H1 (cell line): Measurements from ENCODE around the gene GRIA2. TPM values are rescaled to one million over a fixed set of nuclear protein-coding genes. Genes with fewer than 3 reads are reported as not detected.

Experiments used
- CTCF ChIA-PET: fragments of 300-600 bp; sonication (Branson Sonifier 250); formaldehyde crosslinking; loops from one replicate; lab custom pipeline; 2021; ENCODE audit not compliant: partially characterized antibody; lab: Charles Lee
- POLR2A ChIA-PET: fragments of 300-600 bp; sonication (Branson Sonifier 250); formaldehyde crosslinking; loops from one replicate; lab custom pipeline; 2021; ENCODE audit warnings: inconsistent platforms; ENCODE audit not compliant: partially characterized antibody; lab: Charles Lee
- DNase-seq, 2 experiments: peaks; one replicate each; pipeline versions ENCODE4 v3.0.0 to v3.0.0-alpha.2; 2010 to 2022; ENCODE audit warnings: low spot score in 2 of 2, low read depth in 1 of 2, mixed read lengths in 1 of 2
- FAIRE-seq: peaks from 2 replicates; lab custom pipeline; 2011; peaks lifted over from hg19 to GRCh38; lab: Jason Lieb, UNC
- H2AFZ ChIP-seq: 2 replicates; pipeline ENCODE4 v1.8.1; 2012; ENCODE audit warnings: low read length, inconsistent platforms
- H2AK5ac ChIP-seq: 2 replicates; pipeline ENCODE4 v1.6.1; 2013; ENCODE audit warnings: low read depth, low read length
- H2BK120ac ChIP-seq: replicated peaks from 2 replicates; pipeline ENCODE3; 2013; ENCODE audit warnings: low read depth, low read length, inconsistent platforms
- H2BK12ac ChIP-seq: 2 replicates; pipeline ENCODE4 v1.6.1; 2013; ENCODE audit warnings: low read depth, low read length
- H2BK15ac ChIP-seq: 2 replicates; pipeline ENCODE4 v1.6.1; 2013; ENCODE audit warnings: low read length
- H2BK20ac ChIP-seq: 2 replicates; pipeline ENCODE4 v1.6.1; 2013; ENCODE audit warnings: low read length
- H2BK5ac ChIP-seq: 2 replicates; pipeline ENCODE4 v1.6.1; 2013; ENCODE audit warnings: low read depth, low read length
- H3K14ac ChIP-seq: 2 replicates; pipeline ENCODE4 v1.6.1; 2013; ENCODE audit warnings: inconsistent platforms; ENCODE audit not compliant: insufficient read length
- H3K18ac ChIP-seq: 2 replicates; pipeline ENCODE4 v1.6.1; 2013; ENCODE audit warnings: low read length; ENCODE audit errors: extremely low read depth
- H3K23ac ChIP-seq: 2 replicates; pipeline ENCODE4 v1.6.1; 2013; ENCODE audit warnings: inconsistent platforms; ENCODE audit not compliant: insufficient read length
- H3K23me2 ChIP-seq: 2 replicates; pipeline ENCODE4 v1.6.1; 2013; ENCODE audit warnings: low read depth, low read length
- H3K27ac ChIP-seq: 2 replicates; pipeline ENCODE4 v1.6.1; 2011; ENCODE audit warnings: low read depth, low read length, inconsistent platforms
- H3K27me3 ChIP-seq, 4 experiments: replicated peaks in 1 of 4; 1 replicate in 1 of 4; 2 replicates in 3 of 4; pipeline versions ENCODE4 v1.6.1 to v1.8.1; 2011 to 2013; ENCODE audit warnings: low read length in 3 of 4, mild to moderate bottlenecking in 3 of 4, inconsistent platforms in 2 of 4, mixed read lengths in 2 of 4, moderate library complexity in 1 of 4; ENCODE audit not compliant: control insufficient read depth in 3 of 4, insufficient read depth in 3 of 4; ENCODE audit errors: extremely low read depth in 1 of 4
- H3K36me3 ChIP-seq, 4 experiments: 2 replicates each; pipeline versions ENCODE4 v1.6.1 to v1.8.1; 2011 to 2013; ENCODE audit warnings: mild to moderate bottlenecking in 4 of 4, low read length in 3 of 4, moderate library complexity in 2 of 4, control low read depth in 1 of 4, inconsistent platforms in 1 of 4; ENCODE audit not compliant: insufficient read depth in 4 of 4, control insufficient read depth in 2 of 4
- H3K4ac ChIP-seq: replicated peaks from 2 replicates; pipeline ENCODE3; 2013; ENCODE audit warnings: low read length, low read depth, mixed read lengths, inconsistent platforms; ENCODE audit not compliant: insufficient read length
- H3K4me1 ChIP-seq, 4 experiments: replicated peaks in 1 of 4; 1 replicate in 1 of 4; 2 replicates in 3 of 4; pipeline versions ENCODE4 v1.6.1 to v1.8.1; 2011 to 2013; ENCODE audit warnings: low read length in 3 of 4, inconsistent platforms in 2 of 4, mixed read lengths in 1 of 4; ENCODE audit not compliant: insufficient read depth in 4 of 4, control insufficient read depth in 3 of 4
- H3K4me2 ChIP-seq, 2 experiments: 2 replicates each; pipeline versions ENCODE4 v1.6.1 to v1.8.1; 2011 to 2013; ENCODE audit warnings: low read depth in 2 of 2, low read length in 2 of 2, control low read depth in 1 of 2, inconsistent platforms in 1 of 2, mild to moderate bottlenecking in 1 of 2; ENCODE audit not compliant: insufficient read depth in 1 of 2
- H3K4me3 ChIP-seq, 4 experiments: fragments of 200-600, 300-600 bp in 1 of 4; sonication (generic), shearing (Covaris generic), sonication (Bioruptor Twin) in 1 of 4; 2 replicates each; pipeline versions ENCODE4 v1.5.1 to v1.8.1; 2011 to 2016; ENCODE audit warnings: low read length in 4 of 4, low read depth in 3 of 4, control low read depth in 2 of 4, inconsistent platforms in 2 of 4, mild to moderate bottlenecking in 2 of 4, mixed read lengths in 1 of 4, moderate library complexity in 1 of 4; ENCODE audit not compliant: insufficient read depth in 2 of 4; ENCODE audit errors: extremely low read depth in 1 of 4
- H3K56ac ChIP-seq: replicated peaks from 2 replicates; pipeline ENCODE3; 2013; ENCODE audit warnings: low read depth, mild to moderate bottlenecking, mixed read lengths, low read length, inconsistent platforms; ENCODE audit not compliant: insufficient read length
- H3K79me1 ChIP-seq: 2 replicates; pipeline ENCODE4 v1.6.1; 2013; ENCODE audit warnings: low read depth, low read length, control low read depth
- H3K79me2 ChIP-seq, 2 experiments: 2 replicates each; pipeline versions ENCODE4 v1.6.1 to v1.8.1; 2012 to 2013; ENCODE audit warnings: low read length in 2 of 2, mild to moderate bottlenecking in 2 of 2, inconsistent platforms in 1 of 2; ENCODE audit not compliant: insufficient read depth in 2 of 2, control insufficient read depth in 1 of 2
- H3K9ac ChIP-seq, 4 experiments: replicated peaks in 1 of 4; 1 replicate in 1 of 4; 2 replicates in 3 of 4; pipeline versions ENCODE4 v1.6.1 to v1.8.1; 2011 to 2013; ENCODE audit warnings: low read depth in 3 of 4, low read length in 3 of 4, control low read depth in 2 of 4, mild to moderate bottlenecking in 2 of 4, moderate library complexity in 2 of 4, inconsistent platforms in 1 of 4; ENCODE audit errors: extremely low read depth in 1 of 4
- H3K9me3 ChIP-seq, 2 experiments: 2 replicates each; pipeline versions ENCODE4 v1.6.1 to v1.8.1; 2012 to 2013; ENCODE audit warnings: mild to moderate bottlenecking in 2 of 2, moderate library complexity in 2 of 2, control low read depth in 1 of 2, inconsistent platforms in 1 of 2, low read depth in 1 of 2, low read length in 1 of 2, mixed read lengths in 1 of 2; ENCODE audit not compliant: insufficient read depth in 2 of 2
- H4K20me1 ChIP-seq, 2 experiments: replicated peaks in 1 of 2; 2 replicates each; pipeline versions ENCODE3 to v1.8.1; 2011 to 2013; ENCODE audit warnings: inconsistent platforms in 2 of 2, low read length in 2 of 2, mild to moderate bottlenecking in 1 of 2; ENCODE audit not compliant: insufficient read depth in 2 of 2, control insufficient read depth in 1 of 2
- H4K5ac ChIP-seq: 2 replicates; pipeline ENCODE4 v1.6.1; 2013; ENCODE audit warnings: low read length, low read depth, mixed read lengths, inconsistent platforms; ENCODE audit not compliant: insufficient read length
- H4K8ac ChIP-seq: 2 replicates; pipeline ENCODE4 v1.8.0; 2013; ENCODE audit warnings: mild to moderate bottlenecking, moderate library complexity, low read length, inconsistent platforms; ENCODE audit not compliant: insufficient read depth; ENCODE audit errors: extremely low read depth
- H4K91ac ChIP-seq: replicated peaks from 2 replicates; pipeline ENCODE3; 2013; ENCODE audit warnings: low read length, mixed read lengths, inconsistent platforms; ENCODE audit not compliant: insufficient read length
- BCL11A ChIP-seq, 2 experiments: IDR thresholded peaks; one replicate each; pipeline ENCODE4 v1.6.1; 2011; ENCODE audit warnings: low read depth in 2 of 2, low read length in 2 of 2, mild to moderate bottlenecking in 2 of 2
- BRCA1 ChIP-seq: IDR thresholded peaks from 2 replicates; pipeline ENCODE4 v1.6.1; 2012; ENCODE audit warnings: low read depth, low read length, improper control_type of control experiment
- CTBP2 ChIP-seq: IDR thresholded peaks from 2 replicates; pipeline ENCODE4 v1.7.0; 2011; ENCODE audit warnings: borderline replicate concordance, mild to moderate bottlenecking, moderate library complexity, mixed read lengths, low read length; ENCODE audit not compliant: insufficient read depth, insufficient read length
- CTCF ChIP-seq, 3 experiments: IDR thresholded peaks; 1 replicate in 2 of 3; 2 replicates in 1 of 3; pipeline versions ENCODE4 v1.5.1 to v1.6.1; 2011; ENCODE audit warnings: low read length in 3 of 3, mild to moderate bottlenecking in 3 of 3, inconsistent platforms in 2 of 3, low read depth in 1 of 3, moderate library complexity in 1 of 3; ENCODE audit not compliant: insufficient read depth in 1 of 3; ENCODE audit errors: control extremely low read depth in 1 of 3
- EGR1 ChIP-seq: IDR thresholded peaks from 2 replicates; pipeline ENCODE4 v1.6.1; 2011; ENCODE audit warnings: low read depth, low read length, borderline replicate concordance
- EP300 ChIP-seq, 2 experiments: IDR thresholded peaks; 1 replicate in 1 of 2; 2 replicates in 1 of 2; pipeline ENCODE4 v1.6.1; 2011 to 2012; ENCODE audit warnings: low read depth in 2 of 2, low read length in 2 of 2, mild to moderate bottlenecking in 2 of 2, borderline replicate concordance in 1 of 2, inconsistent platforms in 1 of 2, moderate library complexity in 1 of 2
- EZH2 ChIP-seq: fragments of 200-600 bp; sonication (generic); IDR thresholded peaks from 2 replicates; pipeline ENCODE4 v1.7.1; 2012; ENCODE audit warnings: low read depth, mild to moderate bottlenecking, moderate library complexity, low read length, inconsistent platforms; ENCODE audit not compliant: severe bottlenecking
- JUN ChIP-seq: IDR thresholded peaks from 2 replicates; pipeline ENCODE4 v1.6.1; 2011; ENCODE audit warnings: low read depth, mild to moderate bottlenecking, improper control_type of control experiment, low read length
- MAFK ChIP-seq: IDR thresholded peaks from 2 replicates; pipeline ENCODE4 v1.6.1; 2012; ENCODE audit warnings: low read depth, mild to moderate bottlenecking, improper control_type of control experiment, low read length
- RNF2 ChIP-seq: fragments of 200-900, 300-1000 bp; sonication (generic); IDR thresholded peaks from 2 replicates; pipeline ENCODE4 v1.7.1; 2016; ENCODE audit warnings: borderline replicate concordance, low read depth, mild to moderate bottlenecking, antibody characterized with exemption, low read length; ENCODE audit not compliant: poor library complexity, severe bottlenecking; ENCODE audit errors: missing control alignments
- TCF12 ChIP-seq: IDR thresholded peaks from 2 replicates; pipeline ENCODE4 v1.6.1; 2011; ENCODE audit warnings: low read depth, mild to moderate bottlenecking, low read length
- WGBS, 2 experiments: shearing (Covaris generic) in 1 of 2; methylation state at CpG; one replicate each; pipeline versions ENCODE4 v1.1.6 to v1.1.7; 2013 to 2015; ENCODE audit warnings: low lambda C conversion rate in 2 of 2, mixed read lengths in 2 of 2, inconsistent platforms in 1 of 2, low coverage in 1 of 2, missing lambda C conversion rate in 1 of 2; ENCODE audit not compliant: insufficient replicate concordance in 2 of 2, insufficient coverage in 1 of 2, insufficient read length in 1 of 2; ENCODE audit errors: extremely low coverage in 1 of 2, missing lambda C conversion rate in 1 of 2; 5-methylcytosine and 5-hydroxymethylcytosine counted together
- polyA plus RNA-seq, 7 experiments: library from polyadenylated mRNA; depleted of rRNA in 3 of 7; stranded (reverse) in 5 of 7; unstranded in 2 of 7; fragments of >200 nt in 5 of 7; fragments of 200-250 nt in 2 of 7; gene quantifications; 1 replicate in 5 of 7; 2 replicates in 1 of 7; 4 replicates in 1 of 7; pipeline versions ENCODE4 v1.2.1 to v1.2.3, GENCODE V29; 2011 to 2013; ENCODE audit warnings: missing spikeins in 2 of 7, mixed read lengths in 2 of 7
- total RNA-seq: library from RNA; stranded (reverse); fragmentation: NEBNext Ultra II Directional; extraction: Animal tissue kit (Norgen Biotek cat#: 25700); gene quantifications from 2 replicates; pipeline ENCODE4 v1.2.1, GENCODE V29; 2021

GRIA2 gene
- total and polyA plus RNA-seq, 2 of the 8 experiments (the other 6 are each of a cell fraction or from before 2014, with no cell fraction given): not detected

- H2BK5ac ChIP-seq: no peak overlapping the region
- CTCF ChIA-PET: no interaction called here
- H4K5ac ChIP-seq: no peak overlapping the region
- no peaks in the 10 kb centered on the region for H3K79me2 ChIP-seq
- H3K23me2 ChIP-seq: no peaks in the 10 kb centered on the region; the same call in 1 of the 2 replicates
- no peak overlapping the region for H2BK120ac ChIP-seq
- FAIRE-seq: no peak
- H3K79me1 ChIP-seq: no peaks in the 10 kb centered on the region
- no peak overlapping the region for H2BK12ac ChIP-seq
- 93% methylated on average over 2 of the region's 2 CpGs; no CpG with 5 or more reads in 1 of the 2 experiments for WGBS, 2 experiments
- no peak overlapping the region for H3K4me2 ChIP-seq
- H4K8ac ChIP-seq: no peak overlapping the region
- no peak overlapping the region for H3K4ac ChIP-seq
- no peak overlapping the region for H3K4me3 ChIP-seq
- no peak overlapping the region for H2AK5ac ChIP-seq
- no peak overlapping the region for H4K91ac ChIP-seq
- no peaks in the 10 kb centered on the region for H4K20me1 ChIP-seq
- no peak overlapping the region for H2BK20ac ChIP-seq
- H3K27me3 ChIP-seq: no peaks in the 10 kb centered on the region
- H3K4me1 ChIP-seq: no peaks in the 10 kb centered on the region
- POLR2A ChIA-PET: no interaction called here
- H3K56ac ChIP-seq: no peak overlapping the region
- no peak overlapping the region for H3K18ac ChIP-seq
- H3K27ac ChIP-seq: no peak overlapping the region
- no peak overlapping the region for H3K14ac ChIP-seq
- H2AFZ ChIP-seq: no peak overlapping the region
- no peak overlapping the region for H2BK15ac ChIP-seq
- H3K9ac ChIP-seq: no peak overlapping the region
- H3K23ac ChIP-seq: no peak overlapping the region
- no peak for DNase-seq
- H3K9me3 ChIP-seq: no peaks in the 10 kb centered on the region
- H3K36me3 ChIP-seq: no peaks in the 10 kb centered on the region
- no peak for TF ChIP-seq JUN
- no peak for TF ChIP-seq TCF12
- no peak for TF ChIP-seq EZH2
- TF ChIP-seq EP300 (IDR thresholded peaks at IDR 0.05; ENCODE audit: borderline replicate concordance in 1 of 2, low read depth in 2 of 2, low read length in 2 of 2): no peak
- TF ChIP-seq MAFK: no peak
- TF ChIP-seq RNF2: no peak
- no peak for TF ChIP-seq BRCA1
- no peak for TF ChIP-seq BCL11A (IDR thresholded peaks at IDR 0.05; ENCODE audit: low read depth in 2 of 2, low read length in 2 of 2)
- TF ChIP-seq CTBP2: no peak
- TF ChIP-seq EGR1: no peak
- no peak for TF ChIP-seq CTCF (IDR thresholded peaks at IDR 0.05; ENCODE audit: control extremely low read depth in 1 of 3, insufficient read depth in 1 of 3, low read depth in 1 of 3, low read length in 3 of 3)
These were observed 99.6 kb downstream of the GRIA2 start for GRCh38 chr4:157320092-157320491.
